ENCODE results near the gene LGALS16.

Gene LGALS16

DNA sequence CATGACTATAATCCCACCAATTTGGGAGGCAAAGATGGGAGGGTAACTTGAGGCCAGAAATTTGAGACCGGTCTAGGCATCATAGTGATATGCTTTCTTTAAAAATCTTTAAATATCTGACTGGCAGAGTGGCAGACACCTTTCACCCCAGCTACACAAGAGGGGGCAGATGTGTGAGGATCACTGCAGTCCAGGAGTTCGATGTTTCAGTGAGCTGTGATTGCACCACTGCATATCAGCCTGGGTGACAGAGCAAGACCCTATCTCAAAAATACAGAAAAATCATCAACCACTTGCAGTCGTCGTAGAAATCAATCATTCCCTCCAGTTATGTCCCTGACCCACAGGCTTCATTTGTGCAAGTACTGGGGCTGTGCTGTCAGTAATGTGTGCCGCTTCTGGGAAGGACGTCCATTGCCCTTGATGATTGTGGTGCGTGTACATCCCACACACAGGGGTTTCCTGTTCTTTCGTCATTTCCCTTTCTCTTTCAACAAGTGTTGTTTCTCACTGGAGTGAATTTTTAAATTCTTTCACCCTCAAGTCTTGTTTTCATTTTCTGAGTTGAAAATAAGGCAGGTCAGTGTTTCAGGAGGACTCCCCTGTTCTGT, 50.0 kb downstream of the LGALS16 start:
- Mint-ChIP-seq H3K4me3 (no peak overlapping the region), H3K4me1 (no peaks in the 10 kb centered on the region), H3K9me3 (no peaks in the 10 kb centered on the region), H3K27me3 (peaks cover 17% of the 10 kb centered on the region), H3K27ac (ENCODE audit: low read depth) (no peak overlapping the region), H3K36me3 (ENCODE audit: insufficient read depth) (peaks cover 3% of the 10 kb centered on the region)
- DNase-seq (ENCODE audit: low spot score in 2 of 2) (no peak), ATAC-seq (replicated peaks; ENCODE audit: extremely low read depth, poor library complexity, severe bottlenecking) (no peak)

DNA sequence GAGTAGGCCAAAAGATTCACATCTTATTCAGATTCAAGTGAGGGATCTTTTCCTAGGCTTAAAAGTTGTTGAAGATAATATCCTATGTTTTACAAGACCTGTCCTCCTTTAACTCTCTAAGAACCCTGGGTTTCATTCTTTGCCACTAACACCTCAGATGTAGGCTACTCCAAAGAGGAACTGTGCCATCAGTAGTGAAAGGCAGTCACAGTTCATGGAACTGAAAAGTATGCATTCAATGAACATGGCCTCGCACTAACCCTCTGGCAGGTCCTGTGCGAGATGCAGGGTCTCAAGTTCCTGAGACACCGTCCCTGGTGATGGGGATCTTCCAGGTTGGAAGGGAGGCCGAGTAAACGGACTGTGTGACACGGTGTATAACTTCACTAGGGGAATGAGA, 52.9 kb downstream of the LGALS16 start:
- H3K4me1 Mint-ChIP-seq: no peaks in the 10 kb centered on the region
- H3K9me3 Mint-ChIP-seq: no peaks in the 10 kb centered on the region
- peaks cover 3% of the 10 kb centered on the region for H3K36me3 Mint-ChIP-seq (ENCODE audit: insufficient read depth)
- DNase-seq (ENCODE audit: low spot score in 2 of 2) (no peak), ATAC-seq (replicated peaks; ENCODE audit: extremely low read depth, poor library complexity, severe bottlenecking) (no peak)
- no peak overlapping the region for H3K27ac Mint-ChIP-seq (ENCODE audit: low read depth)
- H3K27me3 Mint-ChIP-seq: peaks cover 9% of the 10 kb centered on the region
- H3K4me3 Mint-ChIP-seq: no peak overlapping the region

DNA sequence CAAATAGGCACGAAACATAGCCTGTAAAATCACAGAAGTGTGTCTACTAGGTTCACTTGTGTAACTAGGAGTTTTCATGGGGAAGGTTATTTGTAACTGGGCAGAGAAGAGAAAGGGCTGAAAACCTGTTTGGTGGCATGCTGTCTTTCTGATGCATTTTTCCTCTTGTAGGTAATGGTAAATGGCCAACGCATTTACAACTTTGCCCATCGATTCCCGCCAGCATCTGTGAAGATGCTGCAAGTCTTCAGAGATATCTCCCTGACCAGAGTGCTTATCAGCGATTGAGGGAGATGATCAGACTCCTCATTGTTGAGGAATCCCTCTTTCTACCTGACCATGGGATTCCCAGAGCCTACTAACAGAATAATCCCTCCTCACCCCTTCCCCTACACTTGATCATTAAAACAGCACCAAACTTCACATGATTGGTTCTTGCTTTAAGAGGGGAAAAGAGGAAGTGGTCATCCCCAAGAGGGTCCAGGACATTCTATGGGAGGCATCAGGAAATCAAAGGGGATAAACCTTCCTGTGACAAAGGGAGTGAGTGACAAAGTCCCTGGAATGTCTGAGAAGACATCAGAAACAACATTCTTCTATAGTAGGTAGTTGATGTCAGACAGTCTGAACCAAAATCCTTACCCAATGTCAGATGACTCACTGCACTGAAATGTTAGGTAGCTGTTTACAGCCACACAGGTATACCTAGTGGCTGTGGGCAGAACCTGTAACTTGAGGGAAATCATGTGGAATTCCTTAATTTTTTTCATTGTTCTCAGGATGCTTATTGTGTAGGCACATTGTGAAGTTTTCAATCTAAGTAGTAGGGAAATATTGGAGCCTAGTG, 53.5 kb downstream of the LGALS16 start:
- ATAC-seq (replicated peaks; ENCODE audit: extremely low read depth, poor library complexity, severe bottlenecking) (no peak), DNase-seq (ENCODE audit: low spot score in 2 of 2) (no peak)
- Mint-ChIP-seq H3K4me1 (no peaks in the 10 kb centered on the region), H3K27me3 (peaks cover 9% of the 10 kb centered on the region), H3K4me3 (no peak overlapping the region), H3K27ac (ENCODE audit: low read depth) (no peak overlapping the region), H3K9me3 (no peaks in the 10 kb centered on the region), H3K36me3 (ENCODE audit: insufficient read depth) (peaks cover under 1% of the 10 kb centered on the region)
